Measurements from ENCODE around the gene GPC3. TPM values are rescaled to one million over a fixed set of nuclear protein-coding genes. Genes with fewer than 3 reads are reported as not detected.

The GPC3 gene
- polyA plus RNA-seq, 1 experiment, result not detected

GRCh38 chrX:133864236-133864635, 121.2 kb downstream of the GPC3 start:
- Histone ChIP-seq H3K27me3 (ENCODE audit: control insufficient read depth, insufficient read depth, low read length) (no peaks in the 10 kb centered on the region), H3K36me3 (ENCODE audit: control insufficient read depth, insufficient read depth, low read length) (no peaks in the 10 kb centered on the region), H3K4me3 (ENCODE audit: low read depth, low read length) (no peak overlapping the region)
- ChIA-PET CTCF (interaction anchor here (0.6 kb wide), 1 partner anchor 1705 kb away, joined by 3 read pairs; no protein-coding TSS in a partner anchor), POLR2A (no interaction called here)
- TF ChIP-seq CTCF (IDR thresholded peaks at IDR 0.05; ENCODE audit: insufficient read depth, low read depth, low read length), result no peak
- no peak for DNase-seq (ENCODE audit: low read depth)

- no peaks in the 10 kb centered on the region for H3K36me3 ChIP-seq (ENCODE audit: control insufficient read depth, insufficient read depth, low read length)
- H3K4me3 ChIP-seq (ENCODE audit: low read depth, low read length), result no peak overlapping the region
- DNase-seq (ENCODE audit: low read depth), result peak; percentile 9
- POLR2A ChIA-PET, result no interaction called here
- TF ChIP-seq CTCF (IDR thresholded peaks at IDR 0.05; ENCODE audit: insufficient read depth, low read depth, low read length), result no peak
- no peaks in the 10 kb centered on the region for H3K27me3 ChIP-seq (ENCODE audit: control insufficient read depth, insufficient read depth, low read length)
- CTCF ChIA-PET, result interaction anchor here (0.6 to 1.0 kb wide), 2 partner anchors 68 to 329 kb away, joined by 3 read pairs; no protein-coding TSS in a partner anchor
Measured at GRCh38 chrX:133859860-133860259, 125.5 kb downstream of the GPC3 start.

GRCh38 chrX:133859336-133859735, 126.1 kb downstream of the GPC3 start:
- ChIA-PET CTCF (no interaction called here), POLR2A (no interaction called here)
- Histone ChIP-seq H3K36me3 (ENCODE audit: control insufficient read depth, insufficient read depth, low read length) (no peaks in the 10 kb centered on the region), H3K27me3 (ENCODE audit: control insufficient read depth, insufficient read depth, low read length) (no peaks in the 10 kb centered on the region), H3K4me3 (ENCODE audit: low read depth, low read length) (no peak overlapping the region)
- TF ChIP-seq CTCF (IDR thresholded peaks at IDR 0.05; ENCODE audit: insufficient read depth, low read depth, low read length), result no peak
- no peak for DNase-seq (ENCODE audit: low read depth)

GRCh38 chrX:133857640-133858269, 127.6 kb downstream of the GPC3 start:
- Histone ChIP-seq H3K27me3 (ENCODE audit: control insufficient read depth, insufficient read depth, low read length) (no peaks in the 10 kb centered on the region), H3K4me3 (ENCODE audit: low read depth, low read length) (no peak overlapping the region), H3K36me3 (ENCODE audit: control insufficient read depth, insufficient read depth, low read length) (no peaks in the 10 kb centered on the region)
- DNase-seq (ENCODE audit: low read depth), result no peak
- ChIA-PET POLR2A (no interaction called here), CTCF (interaction anchor here (0.6 kb wide), 1 partner anchor 19 kb away, joined by 3 read pairs; no protein-coding TSS in a partner anchor)
- no peak for TF ChIP-seq CTCF (IDR thresholded peaks at IDR 0.05; ENCODE audit: insufficient read depth, low read depth, low read length)

GRCh38 chrX:133856819-133857218, 128.6 kb downstream of the GPC3 start:
- no peaks in the 10 kb centered on the region for H3K36me3 ChIP-seq (ENCODE audit: control insufficient read depth, insufficient read depth, low read length)
- no peak for TF ChIP-seq CTCF (IDR thresholded peaks at IDR 0.05; ENCODE audit: insufficient read depth, low read depth, low read length)
- H3K4me3 ChIP-seq (ENCODE audit: low read depth, low read length), result no peak overlapping the region
- DNase-seq (ENCODE audit: low read depth), result no peak
- ChIA-PET POLR2A (no interaction called here), CTCF (no interaction called here)
- no peaks in the 10 kb centered on the region for H3K27me3 ChIP-seq (ENCODE audit: control insufficient read depth, insufficient read depth, low read length)

All from BJ (cell line).